ENCODE data around the gene RRP9. TPM values are rescaled to one million over a fixed set of nuclear protein-coding genes. Genes with fewer than 3 reads are reported as not detected.

Gene RRP9
- polyA plus RNA-seq, 1 donor from 2014 or later = 28.8 TPM

- no peaks in the 10 kb centered on the region for H3K27me3 Mint-ChIP-seq
These were observed 35.9 kb upstream of the RRP9 start for GRCh38 chr3:51977446-51978142.

GRCh38 chr3:51975852-51976549, 34.3 kb upstream of the RRP9 start:
- Mint-ChIP-seq H3K36me3 (no peaks in the 10 kb centered on the region), H3K9me3 (no peaks in the 10 kb centered on the region), H3K4me3 (peak overlapping the region; percentile 82 to 98 (median 94)), H3K4me1 (peaks cover 12 to 24% (median 22%) of the 10 kb centered on the region in 3 donors), H3K27ac (peak overlapping the region; percentile 1 to 83 (median 14)), H3K27me3 (no peaks in the 10 kb centered on the region)

More at GRCh38 chr3:51977446-51978142, 35.9 kb upstream of the RRP9 start:
- H3K4me3 Mint-ChIP-seq = peak overlapping the region in 2 of 4 donors; percentile 51 to 82
- H3K36me3 Mint-ChIP-seq = no peaks in the 10 kb centered on the region
- H3K9me3 Mint-ChIP-seq = no peaks in the 10 kb centered on the region
- H3K27ac Mint-ChIP-seq = peak overlapping the region in 2 of 3 donors; percentile 14 to 42
- H3K4me1 Mint-ChIP-seq = peaks cover 14 to 27% (median 22%) of the 10 kb centered on the region in 3 donors

- H3K36me3 Mint-ChIP-seq = no peaks in the 10 kb centered on the region
- peaks cover 13 to 27% (median 23%) of the 10 kb centered on the region in 3 donors for H3K4me1 Mint-ChIP-seq
- peak within 1 kb of the TSS; percentile 82 to 98 (median 96) for H3K4me3 Mint-ChIP-seq
These were observed 33.5 kb upstream of the RRP9 start, which contains the start of gene ABHD14A for GRCh38 chr3:51974963-51975851. Gene ABHD14A, plus strand, starts transcription at chr3:51975064. Its CDS starts 72 bp downstream, at chr3:51975136.

GRCh38 chr3:51974277-51974962, 32.7 kb upstream of the RRP9 start:
- Mint-ChIP-seq H3K36me3 (no peaks in the 10 kb centered on the region), H3K9me3 (no peaks in the 10 kb centered on the region), H3K27me3 (no peaks in the 10 kb centered on the region), H3K27ac (peak overlapping the region; percentile 91 to 95 (median 94)), H3K4me1 (peaks cover 13 to 29% (median 23%) of the 10 kb centered on the region in 3 donors), H3K4me3 (peak overlapping the region; percentile 82 to 97 (median 96))

More at GRCh38 chr3:51974963-51975851, 33.5 kb upstream of the RRP9 start, which contains the start of gene ABHD14A:
- H3K27me3 Mint-ChIP-seq = no peaks in the 10 kb centered on the region
- H3K27ac Mint-ChIP-seq = peak within 1 kb of the TSS; percentile 91 to 95 (median 94)
- H3K9me3 Mint-ChIP-seq = no peaks in the 10 kb centered on the region

- Mint-ChIP-seq H3K27ac (peak overlapping the region in 1 of 3 donors; percentile 79), H3K4me1 (peaks cover 15 to 27% (median 22%) of the 10 kb centered on the region in 3 donors), H3K4me3 (peak overlapping the region in 1 of 4 donors; percentile 67), H3K9me3 (no peaks in the 10 kb centered on the region), H3K36me3 (no peaks in the 10 kb centered on the region), H3K27me3 (no peaks in the 10 kb centered on the region)
These were observed 29.6 kb upstream of the RRP9 start for GRCh38 chr3:51971350-51971749.

GRCh38 chr3:51970606-51971300, 29.0 kb upstream of the RRP9 start:
- no peaks in the 10 kb centered on the region for H3K9me3 Mint-ChIP-seq
- peak overlapping the region in 2 of 4 donors; percentile 29 to 67 for H3K4me3 Mint-ChIP-seq
- H3K4me1 Mint-ChIP-seq = peaks cover 15 to 27% (median 22%) of the 10 kb centered on the region in 3 donors
- no peaks in the 10 kb centered on the region for H3K27me3 Mint-ChIP-seq
- H3K36me3 Mint-ChIP-seq = no peaks in the 10 kb centered on the region
- peak overlapping the region in 1 of 3 donors; percentile 79 for H3K27ac Mint-ChIP-seq

- Mint-ChIP-seq H3K27me3 (no peaks in the 10 kb centered on the region), H3K36me3 (no peaks in the 10 kb centered on the region), H3K4me3 (peak overlapping the region in 1 of 4 donors; percentile 67), H3K27ac (no peak overlapping the region), H3K4me1 (peaks cover 9 to 20% (median 16%) of the 10 kb centered on the region in 3 donors), H3K9me3 (no peaks in the 10 kb centered on the region)
These were observed 28.1 kb upstream of the RRP9 start for GRCh38 chr3:51969841-51970240.

GRCh38 chr3:51968883-51969678, 27.4 kb upstream of the RRP9 start:
- Mint-ChIP-seq H3K27ac (peak overlapping the region in 2 of 3 donors; percentile 4 to 10), H3K9me3 (no peaks in the 10 kb centered on the region), H3K4me3 (peak overlapping the region; percentile 41 to 83 (median 68)), H3K36me3 (no peaks in the 10 kb centered on the region), H3K4me1 (peaks cover 6 to 17% (median 14%) of the 10 kb centered on the region in 3 donors), H3K27me3 (no peaks in the 10 kb centered on the region)

GRCh38 chr3:51968170-51968775, 26.6 kb upstream of the RRP9 start:
- peak overlapping the region; percentile 67 to 95 (median 90) for H3K4me3 Mint-ChIP-seq
- peaks cover 5 to 12% (median 11%) of the 10 kb centered on the region in 3 donors for H3K4me1 Mint-ChIP-seq
- no peaks in the 10 kb centered on the region for H3K27me3 Mint-ChIP-seq
- peak overlapping the region in 1 of 3 donors; percentile 21 for H3K27ac Mint-ChIP-seq
- H3K9me3 Mint-ChIP-seq = no peaks in the 10 kb centered on the region
- H3K36me3 Mint-ChIP-seq = no peaks in the 10 kb centered on the region

GRCh38 chr3:51967384-51968169, 25.9 kb upstream of the RRP9 start, which contains the start of gene PCBP4:
Gene PCBP4, minus strand, starts transcription at chr3:51967454. Its CDS starts 6,214 bp downstream, at chr3:51961240.
- Mint-ChIP-seq H3K9me3 (no peaks in the 10 kb centered on the region), H3K27me3 (no peaks in the 10 kb centered on the region), H3K4me1 (peaks cover 5 to 12% (median 11%) of the 10 kb centered on the region in 3 donors), H3K27ac (peak within 1 kb of the TSS in 2 of 3 donors; percentile 59 to 62), H3K4me3 (peak within 1 kb of the TSS; percentile 67 to 95 (median 90)), H3K36me3 (no peaks in the 10 kb centered on the region)

GRCh38 chr3:51966922-51967383, 25.2 kb upstream of the RRP9 start:
- H3K9me3 Mint-ChIP-seq = no peaks in the 10 kb centered on the region
- peak overlapping the region in 1 of 3 donors; percentile 62 for H3K27ac Mint-ChIP-seq
- no peaks in the 10 kb centered on the region for H3K27me3 Mint-ChIP-seq
- peak overlapping the region; percentile 37 to 91 (median 76) for H3K4me3 Mint-ChIP-seq
- H3K36me3 Mint-ChIP-seq = no peaks in the 10 kb centered on the region
- H3K4me1 Mint-ChIP-seq = peaks cover 5 to 11% (median 10%) of the 10 kb centered on the region in 3 donors

GRCh38 chr3:51966486-51966885, 24.8 kb upstream of the RRP9 start:
- Mint-ChIP-seq H3K4me3 (peak overlapping the region; percentile 37 to 91 (median 76)), H3K9me3 (no peaks in the 10 kb centered on the region), H3K4me1 (peaks cover 5 to 11% (median 10%) of the 10 kb centered on the region in 3 donors), H3K27me3 (no peaks in the 10 kb centered on the region), H3K27ac (peak overlapping the region in 1 of 3 donors; percentile 62), H3K36me3 (peaks cover 1% of the 10 kb centered on the region)
